NCI-H1105 (cell line): Measurements from ENCODE around the gene ADGRF5.
"Not testable (repeated sequence)": the region's sequence is repeated elsewhere in the genome, so short reads cannot be mapped to it uniquely, and the experiment has no call there.

Source experiments
- DNase-seq: peaks from one replicate; lab custom pipeline; 2025; lab: John Stamatoyannopoulos, UW

The ADGRF5 gene

GRCh38 chr6:46888578-46888977 lies 33.2 kb downstream of the ADGRF5 start:
- no peak for DNase-seq

- no peak for DNase-seq
These were observed 33.7 kb downstream of the ADGRF5 start for GRCh38 chr6:46888031-46888430.

- DNase-seq: peak; percentile 12
These were observed 39.1 kb downstream of the ADGRF5 start for GRCh38 chr6:46882645-46883044.

GRCh38 chr6:46879003-46879402 lies 42.7 kb downstream of the ADGRF5 start:
- DNase-seq: no peak

- peak; percentile 2 for DNase-seq
These were observed 45.6 kb downstream of the ADGRF5 start for GRCh38 chr6:46876126-46876525.

- no peak for DNase-seq
These were observed 54.3 kb downstream of the ADGRF5 start for GRCh38 chr6:46867411-46867810.

- DNase-seq: no peak
These were observed 56.5 kb downstream of the ADGRF5 start for GRCh38 chr6:46865221-46865620.

GRCh38 chr6:46863791-46864190 lies 57.9 kb downstream of the ADGRF5 start:
- DNase-seq: no peak

- no peak for DNase-seq
These were observed 59.4 kb downstream of the ADGRF5 start for GRCh38 chr6:46862381-46862780.

GRCh38 chr6:46855966-46856365 lies 65.8 kb downstream of the ADGRF5 start:
- not testable (repeated sequence) for DNase-seq

GRCh38 chr6:46851576-46851975 lies 70.2 kb downstream of the ADGRF5 start:
- not testable (repeated sequence) for DNase-seq

- DNase-seq: no peak
These were observed 70.9 kb downstream of the ADGRF5 start for GRCh38 chr6:46850792-46851191.

- DNase-seq: no peak
These were observed 72.4 kb downstream of the ADGRF5 start for GRCh38 chr6:46849361-46849690.

GRCh38 chr6:46848684-46849360 lies 72.9 kb downstream of the ADGRF5 start:
- peak; percentile 74 for DNase-seq

- no peak for DNase-seq
These were observed 76.6 kb downstream of the ADGRF5 start for GRCh38 chr6:46845126-46845525.

- DNase-seq: not testable (repeated sequence)
These were observed 79.4 kb downstream of the ADGRF5 start for GRCh38 chr6:46842252-46842846.

- DNase-seq: no peak
These were observed 83.7 kb downstream of the ADGRF5 start for GRCh38 chr6:46838033-46838432.

- not testable (repeated sequence) for DNase-seq
These were observed 86.7 kb downstream of the ADGRF5 start for GRCh38 chr6:46834991-46835390.

- not testable (repeated sequence) for DNase-seq
These were observed 87.4 kb downstream of the ADGRF5 start for GRCh38 chr6:46834257-46834916.

GRCh38 chr6:46832816-46833215 lies 88.9 kb downstream of the ADGRF5 start:
- DNase-seq: no peak

- no peak for DNase-seq
These were observed 92.8 kb downstream of the ADGRF5 start for GRCh38 chr6:46828939-46829338.

- DNase-seq: no peak
These were observed 100.3 kb downstream of the ADGRF5 start for GRCh38 chr6:46821458-46821881.

GRCh38 chr6:46819561-46819960 lies 102.2 kb downstream of the ADGRF5 start:
- DNase-seq: no peak
